ENCODE measurements around the gene SMPD4. TPM values are rescaled to one million over a fixed set of nuclear protein-coding genes. Genes with fewer than 3 reads are reported as not detected.
"Not testable (repeated sequence)": the region's sequence is repeated elsewhere in the genome, so short reads cannot be mapped to it uniquely, and the experiment has no call there.

The SMPD4 gene
- total and polyA plus RNA-seq, 4 experiments from 2014 or later: 26.1 to 51.5 (median 45.1) TPM

GRCh38 chr2:130142396-130143265 is 38.8 kb downstream of the SMPD4 start:
- H3K4me3 Mint-ChIP-seq: peak overlapping the region in 6 of 8 donors; percentile 25 to 84 (median 70)

GRCh38 chr2:130141645-130142370 is 39.6 kb downstream of the SMPD4 start:
- H3K4me3 ChIP-seq (ENCODE audit: low read length in 2 of 2); H3K27ac ChIP-seq (ENCODE audit: low read depth, low read length); H3K27ac Mint-ChIP-seq; DNase-seq; H3K4me3 Mint-ChIP-seq; H3K27me3 Mint-ChIP-seq; H3K9me3 ChIP-seq (ENCODE audit: control insufficient read depth in 1 of 2, low read length in 2 of 2); H3K36me3 ChIP-seq (ENCODE audit: insufficient read depth, low read length); H3K36me3 Mint-ChIP-seq; H3K4me1 ChIP-seq (ENCODE audit: insufficient read depth, low read length); H3K27me3 ChIP-seq (ENCODE audit: insufficient read depth, low read length); POLR2A ChIA-PET (ENCODE audit: partially characterized antibody); CTCF ChIA-PET (ENCODE audit: partially characterized antibody); H3K9me3 Mint-ChIP-seq: not testable (repeated sequence)
- H3K4me1 Mint-ChIP-seq: peaks cover 0 to 11% (median 3%) of the 10 kb centered on the region in 4 donors
- intact Hi-C loops (cut with micrococcal nuclease): loop anchor here (10.0 kb wide), 1 partner anchor 203 kb away; the partner anchor contains the start of gene IMP4

More at GRCh38 chr2:130142396-130143265, 38.8 kb downstream of the SMPD4 start:
- intact Hi-C loops (cut with micrococcal nuclease): loop anchor here (10.0 kb wide), 1 partner anchor 202 kb away; the partner anchor contains the start of gene IMP4
- H3K9me3 ChIP-seq (ENCODE audit: control insufficient read depth in 1 of 2, low read length in 2 of 2); H3K27ac ChIP-seq (ENCODE audit: low read depth, low read length); H3K4me3 ChIP-seq (ENCODE audit: low read length in 2 of 2); H3K4me1 ChIP-seq (ENCODE audit: insufficient read depth, low read length); H3K9me3 Mint-ChIP-seq; POLR2A ChIA-PET (ENCODE audit: partially characterized antibody); H3K36me3 Mint-ChIP-seq; H3K27me3 ChIP-seq (ENCODE audit: insufficient read depth, low read length); CTCF ChIA-PET (ENCODE audit: partially characterized antibody); H3K27ac Mint-ChIP-seq; DNase-seq; H3K27me3 Mint-ChIP-seq; H3K36me3 ChIP-seq (ENCODE audit: insufficient read depth, low read length): not testable (repeated sequence)
- H3K4me1 Mint-ChIP-seq: peaks cover 0 to 11% (median 3%) of the 10 kb centered on the region in 4 donors

GRCh38 chr2:130141002-130141401 is 40.4 kb downstream of the SMPD4 start:
- H3K27ac Mint-ChIP-seq; CTCF ChIA-PET (ENCODE audit: partially characterized antibody); H3K4me1 ChIP-seq (ENCODE audit: insufficient read depth, low read length); H3K27ac ChIP-seq (ENCODE audit: low read depth, low read length); H3K27me3 ChIP-seq (ENCODE audit: insufficient read depth, low read length); H3K4me3 Mint-ChIP-seq; H3K36me3 ChIP-seq (ENCODE audit: insufficient read depth, low read length); H3K9me3 ChIP-seq (ENCODE audit: control insufficient read depth in 1 of 2, low read length in 2 of 2); DNase-seq; H3K9me3 Mint-ChIP-seq; H3K4me3 ChIP-seq (ENCODE audit: low read length in 2 of 2); H3K27me3 Mint-ChIP-seq; POLR2A ChIA-PET (ENCODE audit: partially characterized antibody); H3K36me3 Mint-ChIP-seq: not testable (repeated sequence)
- intact Hi-C loops (cut with micrococcal nuclease): loop anchor here (10.0 kb wide), 1 partner anchor 204 kb away; the partner anchor contains the start of gene IMP4
- peaks cover 0 to 11% (median 3%) of the 10 kb centered on the region in 4 donors for H3K4me1 Mint-ChIP-seq

- H3K36me3 Mint-ChIP-seq; H3K9me3 ChIP-seq (ENCODE audit: control insufficient read depth in 1 of 2, low read length in 2 of 2); H3K27me3 ChIP-seq (ENCODE audit: insufficient read depth, low read length); H3K4me3 ChIP-seq (ENCODE audit: low read length in 2 of 2); H3K36me3 ChIP-seq (ENCODE audit: insufficient read depth, low read length); H3K27ac Mint-ChIP-seq; H3K4me1 ChIP-seq (ENCODE audit: insufficient read depth, low read length); H3K27me3 Mint-ChIP-seq; CTCF ChIA-PET (ENCODE audit: partially characterized antibody); H3K9me3 Mint-ChIP-seq; H3K4me3 Mint-ChIP-seq; POLR2A ChIA-PET (ENCODE audit: partially characterized antibody); DNase-seq; H3K27ac ChIP-seq (ENCODE audit: low read depth, low read length): not testable (repeated sequence)
- H3K4me1 Mint-ChIP-seq: peaks cover 0 to 11% (median 3%) of the 10 kb centered on the region in 4 donors
- intact Hi-C loops (cut with micrococcal nuclease): loop anchor here (10.0 kb wide), 1 partner anchor 204 kb away; the partner anchor contains the start of gene IMP4
These were observed 40.9 kb downstream of the SMPD4 start for GRCh38 chr2:130140516-130140915.

GRCh38 chr2:130139331-130140280 is 41.8 kb downstream of the SMPD4 start:
- H3K4me1 ChIP-seq (ENCODE audit: insufficient read depth, low read length); H3K4me3 Mint-ChIP-seq; CTCF ChIA-PET (ENCODE audit: partially characterized antibody); H3K4me1 Mint-ChIP-seq; H3K9me3 ChIP-seq (ENCODE audit: control insufficient read depth in 1 of 2, low read length in 2 of 2); H3K27me3 Mint-ChIP-seq; H3K27me3 ChIP-seq (ENCODE audit: insufficient read depth, low read length); POLR2A ChIA-PET (ENCODE audit: partially characterized antibody); H3K4me3 ChIP-seq (ENCODE audit: low read length in 2 of 2); H3K36me3 Mint-ChIP-seq; H3K27ac Mint-ChIP-seq; H3K27ac ChIP-seq (ENCODE audit: low read depth, low read length); H3K36me3 ChIP-seq (ENCODE audit: insufficient read depth, low read length); H3K9me3 Mint-ChIP-seq; DNase-seq: not testable (repeated sequence)
- intact Hi-C loops (cut with micrococcal nuclease): loop anchor here (10.0 kb wide), 1 partner anchor 205 kb away; the partner anchor contains the start of gene IMP4

- intact Hi-C loops (cut with micrococcal nuclease); H3K4me1 ChIP-seq (ENCODE audit: insufficient read depth, low read length); H3K36me3 ChIP-seq (ENCODE audit: insufficient read depth, low read length); POLR2A ChIA-PET (ENCODE audit: partially characterized antibody); H3K4me1 Mint-ChIP-seq; H3K36me3 Mint-ChIP-seq; H3K9me3 Mint-ChIP-seq; H3K4me3 ChIP-seq (ENCODE audit: low read length in 2 of 2); DNase-seq; H3K9me3 ChIP-seq (ENCODE audit: control insufficient read depth in 1 of 2, low read length in 2 of 2); H3K4me3 Mint-ChIP-seq; H3K27ac ChIP-seq (ENCODE audit: low read depth, low read length); H3K27ac Mint-ChIP-seq; CTCF ChIA-PET (ENCODE audit: partially characterized antibody); H3K27me3 ChIP-seq (ENCODE audit: insufficient read depth, low read length); H3K27me3 Mint-ChIP-seq: not testable (repeated sequence)
These were observed 42.6 kb downstream of the SMPD4 start for GRCh38 chr2:130138841-130139251.

GRCh38 chr2:130138326-130138725 is 43.1 kb downstream of the SMPD4 start:
- H3K36me3 Mint-ChIP-seq; intact Hi-C loops (cut with micrococcal nuclease): not testable (repeated sequence)

More at GRCh38 chr2:130138326-130138725, 43.1 kb downstream of the SMPD4 start:
- H3K9me3 ChIP-seq (ENCODE audit: control insufficient read depth in 1 of 2, low read length in 2 of 2); CTCF ChIA-PET (ENCODE audit: partially characterized antibody); H3K27me3 Mint-ChIP-seq; H3K27ac ChIP-seq (ENCODE audit: low read depth, low read length); H3K27me3 ChIP-seq (ENCODE audit: insufficient read depth, low read length); H3K27ac Mint-ChIP-seq; H3K9me3 Mint-ChIP-seq; DNase-seq; POLR2A ChIA-PET (ENCODE audit: partially characterized antibody); H3K4me1 Mint-ChIP-seq; H3K36me3 ChIP-seq (ENCODE audit: insufficient read depth, low read length); H3K4me1 ChIP-seq (ENCODE audit: insufficient read depth, low read length); H3K4me3 Mint-ChIP-seq; H3K4me3 ChIP-seq (ENCODE audit: low read length in 2 of 2): not testable (repeated sequence)

Measured in CD4-positive, alpha-beta memory T cell (primary cell).